HG03457 (cell line): ENCODE measurements around the gene TNP2.

Experiments used
- ATAC-seq: cut with Tn5 transposase; IDR thresholded peaks from one replicate; pipeline ENCODE4 v1.9.1; 2021; ENCODE audit warnings: moderate number of reproducible peaks; ENCODE audit not compliant: unreplicated experiment

The TNP2 gene

DNA sequence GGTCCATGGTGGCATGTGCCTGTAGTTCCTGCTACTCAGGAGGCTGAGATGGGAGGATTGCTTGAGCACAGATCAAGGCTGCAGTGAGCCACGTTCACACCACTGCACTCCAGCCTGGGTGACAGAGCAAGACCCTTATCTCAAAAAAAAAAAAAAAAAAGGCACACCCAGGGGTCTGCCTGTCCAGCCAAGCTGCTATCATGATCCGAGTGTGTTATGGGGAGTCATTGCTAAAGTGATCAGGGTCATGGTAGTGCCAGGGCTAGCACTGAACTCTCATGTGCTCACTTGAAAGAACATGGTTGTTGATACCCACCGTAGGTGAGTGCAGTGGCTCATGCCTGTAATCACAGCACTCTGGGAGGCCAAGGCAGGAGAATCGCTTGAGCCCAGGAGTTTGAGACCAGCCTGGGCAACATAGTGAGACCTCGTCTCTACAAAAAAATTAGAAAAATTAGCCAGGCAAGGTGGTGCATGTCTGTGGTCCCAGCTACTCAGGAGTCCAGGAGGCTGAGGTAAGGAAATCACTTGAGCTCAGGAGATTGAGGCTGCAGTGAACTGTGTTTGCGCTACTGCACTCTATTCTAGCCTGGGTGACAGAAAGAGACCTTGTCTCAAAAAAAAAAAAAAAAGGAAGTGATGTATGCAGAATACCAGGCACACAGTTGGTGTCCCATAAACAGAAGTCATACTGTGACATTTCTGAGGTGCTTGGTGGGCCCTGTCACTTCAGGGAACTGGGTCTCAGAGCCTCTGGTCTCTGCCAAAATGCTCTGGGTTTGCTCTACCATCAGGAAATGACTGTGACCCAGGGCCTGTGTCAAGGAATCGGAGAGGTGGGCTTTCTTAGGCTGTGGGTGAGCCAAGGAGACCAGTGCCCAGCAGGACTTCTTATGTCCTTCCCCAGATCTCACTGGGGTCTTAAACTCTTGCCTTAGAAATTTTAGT lies 9.8 kb upstream of the TNP2 start:
- no peak for ATAC-seq

DNA sequence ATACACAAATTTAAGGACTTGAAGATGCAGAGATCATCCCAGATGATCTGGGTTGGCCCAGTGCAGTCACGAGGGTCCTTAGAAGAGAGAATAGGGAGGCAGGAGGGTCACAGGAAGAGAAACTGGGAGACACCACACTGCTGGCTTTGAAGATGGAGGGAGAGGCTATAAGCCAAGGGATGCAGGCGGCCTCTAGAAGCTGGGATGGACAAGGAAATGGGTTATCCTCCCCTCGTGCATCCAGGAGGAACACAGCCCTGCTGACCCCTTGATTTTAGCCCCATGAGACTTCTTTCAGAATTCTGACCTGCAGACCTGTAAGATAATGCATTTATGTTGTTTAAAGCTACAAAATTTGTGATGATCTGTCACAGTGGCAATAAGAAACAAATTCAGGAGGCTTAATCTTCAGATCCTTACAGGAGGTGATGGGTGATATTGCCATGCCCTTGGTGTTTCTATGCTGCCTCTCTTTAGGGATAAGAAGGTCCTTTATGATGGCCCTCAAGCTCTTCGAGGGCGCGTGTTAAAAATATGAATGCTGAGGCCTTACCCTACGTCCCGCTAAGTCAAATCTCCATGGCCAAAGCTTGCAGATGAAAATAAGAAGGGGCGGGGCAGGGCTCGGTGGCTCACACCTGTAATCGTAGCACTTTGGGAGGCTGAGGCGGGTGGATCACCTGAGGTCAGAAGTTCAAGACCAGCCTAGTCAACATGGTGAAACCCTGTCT lies 8.6 kb upstream of the TNP2 start:
- ATAC-seq: no peak

DNA sequence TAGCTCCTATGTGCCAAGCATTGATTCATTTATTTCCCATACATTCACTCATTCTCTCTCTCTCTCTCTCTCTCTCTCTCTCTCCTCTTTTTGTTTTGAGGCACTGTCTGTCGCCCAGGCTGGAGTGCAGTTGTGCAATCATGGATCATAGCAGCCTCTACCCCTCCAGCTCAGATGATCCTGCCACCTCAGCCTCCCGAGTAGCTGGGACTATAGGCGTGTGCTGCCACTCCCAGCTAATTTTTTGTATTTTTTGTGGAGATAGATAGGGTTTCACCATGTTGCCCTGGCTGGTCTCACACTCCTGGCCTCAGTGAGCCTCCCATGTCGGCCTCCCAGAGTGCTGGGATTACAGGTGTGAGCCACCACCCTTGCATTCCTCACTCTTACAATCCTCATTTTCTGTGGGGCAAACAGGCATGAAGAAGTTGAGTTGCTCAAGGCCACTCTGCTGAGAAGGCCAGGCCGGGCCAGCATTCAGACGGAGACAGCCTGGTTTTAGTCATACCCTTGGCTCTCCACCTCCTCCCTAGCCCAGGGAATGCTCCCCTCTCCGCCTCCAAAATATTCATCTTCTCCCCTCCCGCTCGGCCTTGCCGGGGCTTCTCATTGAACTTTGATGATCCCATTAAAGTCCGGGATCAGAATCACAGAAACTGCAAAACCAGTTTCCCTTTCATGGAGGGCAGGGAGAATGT lies 7.9 kb upstream of the TNP2 start:
- ATAC-seq: no peak

DNA sequence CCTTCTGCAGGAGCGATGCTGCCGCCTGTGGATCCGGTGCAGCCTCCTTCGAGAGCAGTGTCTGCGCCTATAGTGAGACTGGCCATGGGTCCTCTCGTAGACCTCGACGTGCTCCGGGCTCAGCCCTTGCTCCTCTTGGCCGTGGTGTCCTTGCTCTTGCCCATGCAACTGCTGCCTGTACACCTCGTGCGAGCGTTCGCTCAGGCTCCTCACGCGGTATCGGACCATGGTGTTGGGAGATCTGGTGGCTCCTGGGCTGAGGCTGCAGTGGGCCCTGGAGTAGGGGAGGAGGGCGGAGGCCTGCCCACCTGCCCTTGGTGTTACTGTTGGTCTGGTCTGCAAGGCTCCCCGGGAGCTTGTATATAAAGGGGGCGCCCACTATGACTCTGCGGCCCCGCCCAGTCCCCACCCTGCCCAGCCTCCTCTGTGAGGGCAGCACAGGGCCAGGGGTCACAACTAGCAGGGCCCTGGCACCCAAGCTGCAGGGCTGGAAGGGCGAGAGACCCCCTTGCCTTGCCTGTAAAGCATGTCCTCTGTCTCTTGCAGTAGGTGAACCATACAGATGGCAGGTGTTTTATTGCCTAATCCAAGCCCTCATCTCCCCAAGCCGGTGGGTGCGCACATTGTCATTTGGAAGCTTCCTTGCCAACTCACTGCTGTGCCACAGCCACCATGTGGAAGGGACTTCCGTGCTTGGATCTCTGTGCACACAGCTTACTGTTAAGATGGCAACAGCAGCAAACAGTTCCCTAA lies 7.2 kb upstream of the TNP2 start, which contains the start of gene PRM2:
Gene PRM2, minus strand, starts transcription at position 338 of the 753 bp plus-strand sequence. Its CDS starts 110 bp downstream, at position 228.
- no peak for ATAC-seq

DNA sequence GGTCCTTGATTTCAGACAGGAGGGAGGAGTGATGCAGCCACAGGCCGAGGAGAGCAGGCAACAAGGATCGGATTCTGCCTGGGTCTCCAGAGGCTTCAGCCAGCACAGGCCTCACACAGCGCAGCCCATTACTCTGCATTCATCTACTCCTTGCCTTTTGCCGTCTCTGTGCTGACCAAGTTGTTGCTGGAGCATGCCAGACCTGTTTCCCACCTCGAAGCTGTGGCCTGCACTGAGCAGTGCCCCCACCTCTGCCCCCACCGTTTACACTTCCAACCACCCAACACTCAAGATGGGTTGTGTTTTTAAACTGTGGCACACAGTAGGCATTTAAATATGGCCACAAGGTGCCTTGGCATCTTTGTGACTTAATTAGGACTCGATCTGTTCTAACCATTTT lies 5.8 kb upstream of the TNP2 start:
- no peak for ATAC-seq

DNA sequence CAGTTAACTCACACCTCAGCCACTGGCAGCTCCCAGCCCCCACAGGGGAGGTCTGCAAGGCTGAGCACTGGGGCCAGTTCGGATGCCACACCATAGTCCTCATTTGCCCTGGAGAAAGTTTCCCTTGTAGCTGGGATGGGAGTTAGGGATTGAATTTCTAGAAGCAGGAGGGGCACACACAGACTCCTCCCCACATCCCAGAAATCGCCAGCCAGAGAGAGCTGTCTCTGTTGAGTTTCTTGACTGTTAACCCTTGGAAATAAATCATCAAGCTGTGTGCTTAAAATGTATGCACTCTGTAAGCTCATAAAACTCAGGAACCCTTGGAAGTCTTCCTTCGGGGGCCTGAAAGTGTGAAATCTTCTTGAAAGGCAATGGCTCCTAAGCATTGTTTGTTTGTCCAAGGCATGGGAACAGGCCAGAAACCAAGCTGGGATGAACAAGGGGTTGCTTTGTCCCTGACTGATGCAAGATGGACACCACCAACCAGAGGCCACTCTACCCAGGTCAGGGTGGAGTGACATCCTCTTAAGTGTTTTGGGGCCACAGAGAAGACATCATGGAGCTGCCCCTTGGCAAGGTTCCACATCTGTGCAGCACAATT lies 4.7 kb upstream of the TNP2 start:
- no peak for ATAC-seq

DNA sequence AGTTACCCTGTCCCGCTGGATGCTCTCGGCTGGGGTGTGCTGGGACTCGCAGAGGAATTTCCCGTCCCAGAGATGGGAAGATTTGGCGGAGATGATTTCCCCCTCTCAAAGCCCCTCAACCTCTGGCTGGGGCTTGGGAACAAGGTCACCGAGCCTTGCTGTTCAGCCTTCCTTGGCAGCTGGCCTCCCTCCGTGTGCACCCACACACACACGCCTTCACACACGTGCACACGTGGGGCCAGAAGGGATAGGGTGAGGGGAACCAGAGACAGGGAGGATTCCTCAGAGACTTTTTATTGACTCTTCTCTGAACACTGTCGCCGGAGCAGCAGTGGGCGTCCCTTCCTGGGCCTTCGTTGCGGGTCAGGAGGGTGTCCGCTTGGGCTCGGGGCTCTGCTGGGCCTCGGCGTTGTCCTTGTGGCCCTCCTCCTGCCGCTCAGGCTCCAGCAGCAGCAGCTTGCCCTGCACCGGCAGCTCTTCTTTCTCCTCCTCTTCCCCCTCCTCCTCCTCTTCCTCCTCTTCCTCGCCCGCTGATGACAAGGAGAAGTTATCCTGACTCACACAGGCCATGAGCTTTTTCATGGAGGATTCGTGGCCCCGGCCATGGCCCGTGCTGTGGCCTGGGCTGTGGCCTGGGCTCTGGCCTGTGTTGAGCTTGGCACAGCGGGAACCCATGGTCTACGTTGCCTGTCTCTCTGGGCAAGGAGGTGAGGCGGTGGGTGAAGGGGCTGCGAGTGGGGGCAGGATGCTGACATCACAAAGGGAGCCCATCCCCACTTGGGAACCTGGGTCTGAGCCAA lies 4.0 kb upstream of the TNP2 start, which contains the start of gene PRM3:
Gene PRM3, minus strand, starts transcription at position 709 of the 800 bp plus-strand sequence. Its CDS starts 34 bp downstream, at position 675.
- ATAC-seq: no peak

DNA sequence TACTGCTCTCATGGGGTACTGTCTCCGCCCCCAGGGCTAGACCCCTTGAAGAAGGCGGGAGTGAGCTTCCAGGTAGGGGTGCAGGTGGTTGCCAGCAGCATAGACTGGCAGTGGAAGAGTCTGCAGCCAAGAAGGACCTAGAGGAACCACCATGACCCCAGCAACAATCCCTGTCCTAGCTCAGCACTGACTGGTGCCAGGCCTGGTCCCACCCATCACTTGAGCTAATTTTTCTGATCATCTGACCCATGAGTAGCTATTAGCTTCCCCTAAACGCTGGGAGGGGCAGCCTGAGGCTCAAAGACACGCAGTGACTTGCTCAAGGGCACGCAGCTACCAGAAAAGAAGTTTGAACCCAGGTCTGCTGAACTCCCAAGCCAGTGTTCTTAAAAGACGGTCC lies 3.4 kb upstream of the TNP2 start:
- no peak for ATAC-seq

DNA sequence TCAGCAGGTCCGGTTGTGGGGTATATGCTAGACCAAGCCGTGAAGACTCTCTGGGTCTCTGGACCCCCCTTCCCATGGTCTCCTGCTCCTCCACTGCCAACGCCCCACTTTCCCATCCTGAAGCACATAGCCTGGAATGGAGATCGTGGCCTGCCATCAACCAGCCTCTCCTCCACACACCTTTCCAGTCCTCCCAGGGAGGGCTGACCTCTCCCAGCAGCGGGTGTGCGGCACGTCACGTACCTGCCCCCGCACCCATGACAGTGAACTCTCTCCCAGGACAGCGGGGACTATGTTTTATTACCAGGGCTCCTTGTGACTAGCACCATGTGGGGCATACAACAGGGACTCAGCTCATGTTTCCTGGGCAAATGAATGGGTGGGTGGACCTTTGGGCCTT lies 2.5 kb upstream of the TNP2 start:
- no peak for ATAC-seq

DNA sequence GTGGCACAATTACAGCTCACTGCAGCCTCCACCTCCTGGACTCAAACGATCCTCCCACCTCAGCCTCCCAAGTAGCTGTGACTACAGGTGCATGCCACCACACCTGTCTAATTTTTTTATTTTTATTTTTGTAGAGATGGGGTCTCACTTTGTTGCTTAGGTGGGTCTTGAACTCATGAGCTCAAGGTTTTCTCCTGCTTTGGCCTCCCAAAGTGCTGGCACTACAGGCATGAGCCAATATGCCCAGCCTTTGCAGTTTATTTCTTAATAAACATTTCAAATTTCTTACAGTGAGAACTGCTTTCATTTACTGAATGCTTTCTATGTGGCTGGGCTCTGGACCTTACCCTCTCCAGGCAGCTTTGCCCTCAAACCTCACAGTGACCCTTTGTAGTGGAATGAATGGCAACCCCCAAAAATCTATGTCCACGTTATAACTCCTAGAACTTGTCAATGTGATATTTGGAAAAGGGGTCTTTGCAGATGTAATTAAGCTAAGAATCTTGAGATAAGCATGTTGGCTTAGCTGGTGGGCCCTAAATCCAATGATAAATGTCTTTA lies 1.6 kb upstream of the TNP2 start:
- ATAC-seq: no peak

DNA sequence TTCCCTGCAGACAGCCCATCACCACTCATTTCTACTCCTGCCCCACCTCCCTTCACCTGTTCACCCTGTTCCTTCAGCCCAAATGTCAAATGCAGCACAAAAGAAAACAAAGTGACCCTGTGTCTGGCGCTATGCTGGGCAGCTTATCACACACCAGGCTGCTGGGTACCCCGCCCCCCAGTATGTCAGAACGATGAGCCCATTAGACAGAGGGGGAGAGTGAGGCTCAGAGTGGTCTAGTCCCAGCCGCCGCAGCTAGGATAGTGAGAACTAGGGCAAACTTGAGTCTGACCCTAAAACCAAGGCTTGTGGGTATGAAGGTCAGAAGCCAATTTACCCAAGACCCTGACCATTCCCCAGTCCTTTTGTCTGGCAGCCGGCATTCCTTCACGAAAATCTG lies 4.0 kb downstream of the TNP2 start:
- ATAC-seq: no peak

DNA sequence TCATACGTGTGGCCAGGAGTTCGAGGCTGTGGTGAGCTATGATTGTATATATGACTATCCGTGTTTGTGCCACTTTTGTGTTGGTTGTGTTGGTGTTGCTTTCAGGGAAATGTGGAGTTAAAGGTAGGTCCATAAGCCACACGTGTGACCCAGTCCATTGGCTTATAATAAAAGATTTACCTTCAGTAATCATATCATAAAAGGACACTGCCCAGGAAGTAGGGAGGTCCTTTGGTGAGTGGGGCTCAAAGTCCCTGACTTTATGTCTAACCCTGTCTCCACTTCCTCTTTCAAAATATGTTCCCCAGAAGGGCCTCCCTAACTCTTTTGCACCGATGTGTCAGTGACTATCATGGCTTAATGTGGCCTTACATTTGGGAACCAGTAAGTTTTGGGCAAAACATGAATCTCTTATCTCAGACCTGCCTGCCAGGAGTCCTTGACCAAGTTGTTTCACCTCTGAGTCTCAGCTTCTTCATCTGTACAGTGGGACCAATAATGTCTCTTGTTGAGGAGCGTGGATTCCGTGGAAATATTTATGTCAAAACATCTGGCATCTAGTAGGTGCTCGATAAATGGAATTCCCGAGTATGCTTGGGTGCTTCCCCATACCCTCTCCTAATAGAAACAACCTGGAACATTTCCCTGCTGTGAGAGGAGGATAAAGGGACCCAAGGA lies 4.8 kb downstream of the TNP2 start:
- ATAC-seq: no peak

DNA sequence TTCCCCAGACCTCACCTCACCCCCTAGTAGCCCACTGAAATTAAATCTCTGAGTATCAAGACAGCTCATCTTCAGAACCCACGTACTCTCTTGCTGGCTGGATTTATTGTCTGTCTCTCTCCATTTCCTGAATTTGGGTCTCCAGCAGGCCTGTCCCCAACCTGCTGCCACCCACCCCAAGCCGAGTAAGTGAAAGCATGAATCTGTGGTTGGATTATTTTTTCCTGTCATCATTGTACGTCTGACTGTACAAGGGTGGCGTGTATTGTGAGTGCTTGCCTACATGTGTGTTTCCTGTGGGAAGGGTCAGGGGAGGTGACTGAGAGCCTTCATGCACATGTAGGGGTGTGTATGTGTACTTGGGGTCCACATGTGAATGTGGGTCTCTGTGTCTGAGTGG lies 5.4 kb downstream of the TNP2 start:
- no peak for ATAC-seq

DNA sequence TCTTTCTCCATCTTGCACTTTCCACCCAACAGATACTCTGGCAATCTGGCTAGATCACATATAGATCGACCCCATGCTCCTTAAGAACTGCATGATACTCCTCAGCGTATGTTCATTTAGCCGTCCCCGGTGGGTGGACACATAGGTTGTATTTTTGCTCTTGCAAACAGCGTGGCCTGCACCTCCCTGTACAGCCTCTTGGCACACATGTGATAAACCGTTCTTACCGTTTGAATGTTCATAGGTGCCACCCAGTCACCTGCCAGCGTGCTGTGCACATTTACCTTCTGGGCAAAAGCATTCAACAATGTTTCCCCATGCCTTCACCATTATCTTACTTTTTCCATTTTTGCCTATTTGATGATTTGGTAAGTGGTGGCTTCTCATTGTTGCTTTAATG lies 6.2 kb downstream of the TNP2 start:
- ATAC-seq: no peak

DNA sequence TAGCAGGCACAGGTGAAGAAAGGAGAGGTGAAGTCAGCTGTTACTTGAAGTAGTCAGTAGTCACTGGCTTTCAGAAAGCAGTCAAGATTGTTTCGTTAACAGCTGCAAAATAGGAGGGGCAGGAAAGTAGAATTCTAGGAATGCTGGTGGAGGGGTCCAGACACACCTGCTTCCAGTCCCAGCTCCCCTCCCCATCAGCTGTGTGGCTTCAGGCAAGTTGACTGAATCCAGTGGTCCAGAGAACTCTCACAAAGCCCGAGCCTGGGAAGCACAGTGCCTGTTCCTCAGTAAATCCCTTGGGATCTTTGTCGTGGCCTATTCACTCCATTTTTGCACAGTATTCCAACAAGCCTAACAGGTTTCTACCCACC lies 8.5 kb downstream of the TNP2 start:
- ATAC-seq: no peak

DNA sequence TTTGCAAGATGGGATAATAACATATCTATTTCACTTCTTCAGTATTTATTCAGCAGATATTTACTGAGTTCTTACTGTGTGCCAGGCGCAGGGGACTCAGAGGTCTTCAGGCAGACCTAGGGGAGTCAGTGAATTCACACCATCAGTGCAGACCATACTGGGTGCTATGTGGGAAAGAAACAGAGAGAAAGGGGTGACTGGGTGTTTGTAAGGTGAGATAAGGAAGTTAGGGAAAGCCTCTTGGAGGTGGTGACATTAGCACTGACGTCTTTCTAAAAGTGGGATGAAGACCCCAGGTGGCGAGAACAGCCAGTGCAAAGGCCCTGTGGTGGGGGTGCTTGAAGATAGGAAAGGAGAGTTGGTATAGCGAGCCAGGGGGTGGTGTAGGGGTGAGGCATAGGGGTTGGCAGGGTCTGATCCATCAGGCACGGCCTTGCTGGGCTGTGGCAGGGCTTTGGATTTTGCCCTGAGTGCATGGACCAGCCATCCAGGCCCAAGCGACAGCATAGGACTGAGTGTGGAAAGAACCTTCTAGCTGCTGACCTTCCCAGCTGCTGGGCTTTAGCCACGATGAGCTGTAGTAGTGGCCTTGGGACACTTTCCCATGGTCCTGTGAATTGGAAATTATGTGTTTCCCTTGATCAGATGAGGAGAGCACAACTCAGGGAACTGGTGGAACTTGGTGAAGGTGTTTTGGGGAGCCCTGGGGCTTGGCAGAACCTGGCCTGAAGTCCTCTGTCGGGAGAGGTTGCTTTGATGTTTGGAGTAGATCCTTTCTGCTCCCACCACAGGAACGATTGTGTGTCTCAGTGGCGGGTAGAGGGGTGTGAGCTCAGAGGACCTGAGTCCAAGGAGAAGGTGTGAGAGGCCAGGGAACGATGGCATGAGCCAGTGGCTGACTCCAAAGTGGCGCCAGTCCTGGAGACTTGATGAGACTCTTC lies 9.2 kb downstream of the TNP2 start:
- no peak for ATAC-seq
